Measurements from ENCODE around the gene DNAH17.

Gene DNAH17

DNA sequence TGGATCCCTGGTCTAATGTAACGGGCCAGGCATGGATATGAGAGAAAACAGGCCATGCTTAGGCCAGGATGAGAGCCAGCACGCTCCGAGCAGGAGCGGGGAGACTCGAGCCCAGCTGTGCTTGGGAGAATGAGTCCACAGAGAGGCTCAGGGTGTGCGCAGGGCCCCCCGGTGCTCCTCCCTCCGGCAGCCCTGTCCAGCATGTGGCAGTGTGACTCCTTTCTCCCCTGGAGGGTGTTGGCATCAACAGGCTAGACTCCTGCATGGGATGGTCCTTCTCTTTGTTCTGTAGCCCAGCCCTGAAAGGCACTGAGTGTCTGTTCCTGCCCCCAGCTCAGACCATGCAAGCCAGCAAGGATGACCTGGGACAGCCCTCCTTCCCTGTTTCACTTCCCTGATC is 175.3 kb downstream of the DNAH17 start:
- Histone ChIP-seq H3K9me3 (ENCODE audit: control insufficient read depth, low read length) (no peaks in the 10 kb centered on the region), H3K36me3 (ENCODE audit: control insufficient read depth in 1 of 2, insufficient read depth in 2 of 2, low read depth in 1 of 2, low read length in 2 of 2) (peaks cover 74 to 88% of the 10 kb centered on the region in 2 experiments), H3K4me2 (ENCODE audit: low read length, poor library complexity, severe bottlenecking) (no peak overlapping the region), H3K4me1 (ENCODE audit: control insufficient read depth, insufficient read depth, low read depth, low read length) (peaks cover 64% of the 10 kb centered on the region), H2BK5ac (ENCODE audit: low read depth, low read length, poor library complexity, severe bottlenecking) (peak overlapping the region; percentile 83), H2BK15ac (ENCODE audit: low read depth, poor library complexity, severe bottlenecking) (no peak overlapping the region), H3K23ac (ENCODE audit: low read length in 2 of 2) (no peak overlapping the region), H3K79me1 (replicated peaks; ENCODE audit: low read length, poor library complexity, severe bottlenecking) (peaks cover 28% of the 10 kb centered on the region), H3K4me3 (ENCODE audit: insufficient read depth in 1 of 2, low read depth in 1 of 2, low read length in 2 of 2) (no peak overlapping the region), H3K14ac (ENCODE audit: low read length in 2 of 2) (no peak overlapping the region), H2AK5ac (ENCODE audit: low read length, severe bottlenecking) (peak overlapping the region; percentile 85), H2AFZ (ENCODE audit: low read depth, low read length) (no peak overlapping the region), H3K9ac (ENCODE audit: low read length) (no peak overlapping the region), H4K8ac (ENCODE audit: low read length) (no peak overlapping the region), H2BK12ac (ENCODE audit: low read length in 2 of 2) (no peak overlapping the region), H3K27ac (ENCODE audit: low read length, poor library complexity, severe bottlenecking) (peak overlapping the region; percentile 97), H3K18ac (ENCODE audit: low read depth in 1 of 2, low read length in 2 of 2) (peak overlapping the region in 1 of 2 experiments; percentile 28), H4K91ac (ENCODE audit: low read length) (no peak overlapping the region), H3K27me3 (ENCODE audit: control insufficient read depth in 1 of 2, insufficient read depth in 1 of 2, low read length in 2 of 2) (no peaks in the 10 kb centered on the region), H3K4ac (ENCODE audit: low read depth in 1 of 2, low read length in 2 of 2) (no peak overlapping the region), H2BK120ac (ENCODE audit: low read depth, low read length) (no peak overlapping the region)
- DNase-seq: no peak
- WGBS: 75% methylated on average over 8 of the region's 8 CpGs

DNA sequence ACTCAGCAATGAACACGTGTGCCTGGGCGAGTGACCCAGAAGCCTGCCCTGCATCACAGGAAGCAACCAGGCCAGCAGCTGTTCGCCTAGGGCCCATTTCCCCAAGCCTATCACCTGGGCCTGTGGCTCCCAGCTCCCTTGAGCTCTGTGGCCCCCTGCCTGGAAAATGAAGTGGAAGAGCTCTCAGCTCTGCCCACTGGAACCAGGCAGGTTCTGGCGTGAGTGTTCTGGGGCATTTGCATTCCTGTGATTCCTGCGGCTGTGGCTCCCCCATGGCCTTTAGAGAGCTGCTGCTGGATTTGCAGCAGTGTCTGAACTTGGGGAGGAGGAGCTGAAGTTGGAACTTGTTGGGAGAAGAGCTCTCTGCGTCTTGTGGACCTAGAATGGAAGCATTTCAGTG is 175.9 kb downstream of the DNAH17 start:
- peaks cover 73 to 89% of the 10 kb centered on the region in 2 experiments for H3K36me3 ChIP-seq (ENCODE audit: control insufficient read depth in 1 of 2, insufficient read depth in 2 of 2, low read depth in 1 of 2, low read length in 2 of 2)
- H2BK5ac ChIP-seq (ENCODE audit: low read depth, low read length, poor library complexity, severe bottlenecking): peak overlapping the region; percentile 83
- H3K14ac ChIP-seq (ENCODE audit: low read length in 2 of 2): no peak overlapping the region
- peak; percentile 54 for DNase-seq
- H3K4me3 ChIP-seq (ENCODE audit: insufficient read depth in 1 of 2, low read depth in 1 of 2, low read length in 2 of 2): no peak overlapping the region
- no peak overlapping the region for H2BK15ac ChIP-seq (ENCODE audit: low read depth, poor library complexity, severe bottlenecking)
- H3K18ac ChIP-seq (ENCODE audit: low read depth in 1 of 2, low read length in 2 of 2): no peak overlapping the region
- no peaks in the 10 kb centered on the region for H3K27me3 ChIP-seq (ENCODE audit: control insufficient read depth in 1 of 2, insufficient read depth in 1 of 2, low read length in 2 of 2)
- no peak overlapping the region for H4K91ac ChIP-seq (ENCODE audit: low read length)
- H2BK120ac ChIP-seq (ENCODE audit: low read depth, low read length): no peak overlapping the region
- peak overlapping the region; percentile 85 for H2AK5ac ChIP-seq (ENCODE audit: low read length, severe bottlenecking)
- 68% methylated on average over 6 of the region's 6 CpGs for WGBS
- H3K4me2 ChIP-seq (ENCODE audit: low read length, poor library complexity, severe bottlenecking): no peak overlapping the region
- no peak overlapping the region for H3K4ac ChIP-seq (ENCODE audit: low read depth in 1 of 2, low read length in 2 of 2)
- H3K4me1 ChIP-seq (ENCODE audit: control insufficient read depth, insufficient read depth, low read depth, low read length): peaks cover 63% of the 10 kb centered on the region
- H2BK12ac ChIP-seq (ENCODE audit: low read length in 2 of 2): no peak overlapping the region
- peaks cover 28% of the 10 kb centered on the region for H3K79me1 ChIP-seq (replicated peaks; ENCODE audit: low read length, poor library complexity, severe bottlenecking)
- no peak overlapping the region for H4K8ac ChIP-seq (ENCODE audit: low read length)
- no peaks in the 10 kb centered on the region for H3K9me3 ChIP-seq (ENCODE audit: control insufficient read depth, low read length)
- no peak overlapping the region for H3K9ac ChIP-seq (ENCODE audit: low read length)
- peak overlapping the region; percentile 97 for H3K27ac ChIP-seq (ENCODE audit: low read length, poor library complexity, severe bottlenecking)
- no peak overlapping the region for H3K23ac ChIP-seq (ENCODE audit: low read length in 2 of 2)
- no peak overlapping the region for H2AFZ ChIP-seq (ENCODE audit: low read depth, low read length)

GRCh38 chr17:78400581-78401240 is 176.5 kb downstream of the DNAH17 start:
- H3K4me2 ChIP-seq (ENCODE audit: low read length, poor library complexity, severe bottlenecking): no peak overlapping the region

GRCh38 chr17:78399693-78400144 is 177.5 kb downstream of the DNAH17 start:
- H3K27ac ChIP-seq (ENCODE audit: low read length, poor library complexity, severe bottlenecking): no peak overlapping the region
- H3K79me1 ChIP-seq (replicated peaks; ENCODE audit: low read length, poor library complexity, severe bottlenecking): peaks cover 25% of the 10 kb centered on the region
- H2BK12ac ChIP-seq (ENCODE audit: low read length in 2 of 2): no peak overlapping the region
- no peak overlapping the region for H2BK15ac ChIP-seq (ENCODE audit: low read depth, poor library complexity, severe bottlenecking)
- no peak overlapping the region for H4K91ac ChIP-seq (ENCODE audit: low read length)
- H3K4me3 ChIP-seq (ENCODE audit: insufficient read depth in 1 of 2, low read depth in 1 of 2, low read length in 2 of 2): no peak overlapping the region
- 92% methylated on average over 6 of the region's 6 CpGs for WGBS
- H2BK5ac ChIP-seq (ENCODE audit: low read depth, low read length, poor library complexity, severe bottlenecking): no peak overlapping the region
- H3K14ac ChIP-seq (ENCODE audit: low read length in 2 of 2): no peak overlapping the region
- H3K4me1 ChIP-seq (ENCODE audit: control insufficient read depth, insufficient read depth, low read depth, low read length): peaks cover 58% of the 10 kb centered on the region
- H2AK5ac ChIP-seq (ENCODE audit: low read length, severe bottlenecking): peak overlapping the region; percentile 49
- no peak overlapping the region for H3K4me2 ChIP-seq (ENCODE audit: low read length, poor library complexity, severe bottlenecking)
- DNase-seq: no peak
- no peak overlapping the region for H3K9ac ChIP-seq (ENCODE audit: low read length)
- no peak overlapping the region for H2AFZ ChIP-seq (ENCODE audit: low read depth, low read length)
- no peaks in the 10 kb centered on the region for H3K9me3 ChIP-seq (ENCODE audit: control insufficient read depth, low read length)
- H3K27me3 ChIP-seq (ENCODE audit: control insufficient read depth in 1 of 2, insufficient read depth in 1 of 2, low read length in 2 of 2): no peaks in the 10 kb centered on the region
- H3K23ac ChIP-seq (ENCODE audit: low read length in 2 of 2): no peak overlapping the region
- H4K8ac ChIP-seq (ENCODE audit: low read length): no peak overlapping the region
- peaks cover 75 to 93% of the 10 kb centered on the region in 2 experiments for H3K36me3 ChIP-seq (ENCODE audit: control insufficient read depth in 1 of 2, insufficient read depth in 2 of 2, low read depth in 1 of 2, low read length in 2 of 2)
- no peak overlapping the region for H2BK120ac ChIP-seq (ENCODE audit: low read depth, low read length)
- no peak overlapping the region for H3K18ac ChIP-seq (ENCODE audit: low read depth in 1 of 2, low read length in 2 of 2)
- no peak overlapping the region for H3K4ac ChIP-seq (ENCODE audit: low read depth in 1 of 2, low read length in 2 of 2)

More at GRCh38 chr17:78400581-78401240, 176.5 kb downstream of the DNAH17 start:
- no peak overlapping the region for H3K9ac ChIP-seq (ENCODE audit: low read length)
- no peak overlapping the region for H3K18ac ChIP-seq (ENCODE audit: low read depth in 1 of 2, low read length in 2 of 2)
- 91% methylated on average over 17 of the region's 17 CpGs for WGBS
- H3K79me1 ChIP-seq (replicated peaks; ENCODE audit: low read length, poor library complexity, severe bottlenecking): peaks cover 27% of the 10 kb centered on the region
- peak overlapping the region; percentile 58 for H2AK5ac ChIP-seq (ENCODE audit: low read length, severe bottlenecking)
- no peak overlapping the region for H2BK120ac ChIP-seq (ENCODE audit: low read depth, low read length)
- H2BK5ac ChIP-seq (ENCODE audit: low read depth, low read length, poor library complexity, severe bottlenecking): no peak overlapping the region
- no peak overlapping the region for H2BK12ac ChIP-seq (ENCODE audit: low read length in 2 of 2)
- peaks cover 63% of the 10 kb centered on the region for H3K4me1 ChIP-seq (ENCODE audit: control insufficient read depth, insufficient read depth, low read depth, low read length)
- no peak overlapping the region for H3K4me3 ChIP-seq (ENCODE audit: insufficient read depth in 1 of 2, low read depth in 1 of 2, low read length in 2 of 2)
- peak overlapping the region; percentile 97 for H3K27ac ChIP-seq (ENCODE audit: low read length, poor library complexity, severe bottlenecking)
- no peak overlapping the region for H2AFZ ChIP-seq (ENCODE audit: low read depth, low read length)
- no peak overlapping the region for H2BK15ac ChIP-seq (ENCODE audit: low read depth, poor library complexity, severe bottlenecking)
- H3K9me3 ChIP-seq (ENCODE audit: control insufficient read depth, low read length): no peaks in the 10 kb centered on the region
- no peak overlapping the region for H3K4ac ChIP-seq (ENCODE audit: low read depth in 1 of 2, low read length in 2 of 2)
- H3K36me3 ChIP-seq (ENCODE audit: control insufficient read depth in 1 of 2, insufficient read depth in 2 of 2, low read depth in 1 of 2, low read length in 2 of 2): peaks cover 74 to 92% of the 10 kb centered on the region in 2 experiments
- no peak overlapping the region for H3K23ac ChIP-seq (ENCODE audit: low read length in 2 of 2)
- H4K8ac ChIP-seq (ENCODE audit: low read length): no peak overlapping the region
- H3K27me3 ChIP-seq (ENCODE audit: control insufficient read depth in 1 of 2, insufficient read depth in 1 of 2, low read length in 2 of 2): no peaks in the 10 kb centered on the region
- DNase-seq: no peak
- peak overlapping the region; percentile 64 for H4K91ac ChIP-seq (ENCODE audit: low read length)
- no peak overlapping the region for H3K14ac ChIP-seq (ENCODE audit: low read length in 2 of 2)
